PC-9 (cell line): Measurements from ENCODE around the gene PDZD7. TPM values are rescaled to one million over a fixed set of nuclear protein-coding genes. Genes with fewer than 3 reads are reported as not detected.
"Not testable (repeated sequence)": the region's sequence is repeated elsewhere in the genome, so short reads cannot be mapped to it uniquely, and the experiment has no call there.

ENCODE experiments used
- BruUV-seq: library from RNA; stranded (reverse); fragments of 400-500 nt; replicated peaks from 2 replicates; lab custom pipeline; 2021; lab: Mats Ljungman, UMichigan
- CTCF ChIA-PET: fragments of 300-600 bp; sonication (Branson Sonifier 250); formaldehyde crosslinking; loops from one replicate; lab custom pipeline; 2022; ENCODE audit warnings: antibody characterized with exemption; lab: Charles Lee
- POLR2A ChIA-PET: fragments of 300-600 bp; sonication (Branson Sonifier 250); formaldehyde crosslinking; loops from one replicate; lab custom pipeline; 2022; ENCODE audit warnings: antibody characterized with exemption; ENCODE audit not compliant: unreplicated experiment; lab: Charles Lee
- DNase-seq, 2 experiments: peaks; one replicate each; pipeline versions ENCODE4 v3.0.0 to v3.0.0-alpha.2; 2015 to 2022; ENCODE audit warnings: mixed read lengths in 1 of 2
- H2AFZ ChIP-seq: fragments of 200-600 bp; sonication (generic); 2 replicates; pipeline ENCODE4 v1.8.1; 2017; ENCODE audit warnings: antibody characterized with exemption
- H3F3A ChIP-seq: fragments of 200-600 bp; sonication (generic); 2 replicates; pipeline ENCODE4 v1.8.1; 2017; ENCODE audit warnings: antibody characterized with exemption, mild to moderate bottlenecking, low read depth; ENCODE audit not compliant: insufficient read depth
- H3K27ac ChIP-seq: fragments of 200-600 bp; sonication (generic); 2 replicates; pipeline ENCODE4 v1.6.1; 2016; ENCODE audit warnings: mixed run types
- H3K27me3 ChIP-seq: fragments of 200-600 bp; sonication (generic); 2 replicates; pipeline ENCODE4 v1.6.1; 2016; ENCODE audit warnings: low read depth, mixed run types; ENCODE audit not compliant: insufficient read depth
- H3K36me3 ChIP-seq: fragments of 200-600 bp; sonication (generic); 2 replicates; pipeline ENCODE4 v1.6.1; 2016; ENCODE audit warnings: low read depth, mixed run types
- H3K4me1 ChIP-seq: fragments of 200-600 bp; sonication (generic); replicated peaks from 2 replicates; pipeline ENCODE4 v1.6.1; 2016; ENCODE audit warnings: mixed run types; ENCODE audit not compliant: insufficient read depth
- H3K4me2 ChIP-seq: fragments of 200-600 bp; sonication (generic); 2 replicates; pipeline ENCODE4 v1.6.1; 2017; ENCODE audit warnings: mixed run types
- H3K4me3 ChIP-seq: fragments of 200-600 bp; sonication (generic); 2 replicates; pipeline ENCODE4 v1.6.1; 2016; ENCODE audit warnings: mixed run types
- H3K79me2 ChIP-seq: fragments of 200-600 bp; sonication (generic); 2 replicates; pipeline ENCODE4 v1.6.1; 2017; ENCODE audit warnings: low read depth, mixed run types
- H3K9me2 ChIP-seq: fragments of 200-600 bp; sonication (generic); 2 replicates; pipeline ENCODE4 v1.8.1; 2017; ENCODE audit warnings: mild to moderate bottlenecking; ENCODE audit not compliant: insufficient read depth
- H3K9me3 ChIP-seq: fragments of 200-600 bp; sonication (generic); 2 replicates; pipeline ENCODE4 v1.8.1; 2016; ENCODE audit warnings: low read depth; ENCODE audit not compliant: insufficient read depth
- H4K20me1 ChIP-seq: fragments of 200-600 bp; sonication (generic); 2 replicates; pipeline ENCODE4 v1.8.1; 2017; ENCODE audit not compliant: insufficient read depth
- CTCF ChIP-seq: fragments of 200-600 bp; sonication (generic); conservative IDR thresholded peaks from 2 replicates; pipeline ENCODE4 v1.6.1; 2017; ENCODE audit warnings: mixed run types, antibody characterized with exemption, mild to moderate bottlenecking, moderate library complexity
- EZH2 ChIP-seq: fragments of 200-600 bp; sonication (generic); IDR thresholded peaks from 2 replicates; pipeline ENCODE4 v1.8.0; 2017; ENCODE audit warnings: antibody characterized with exemption, low read depth
- intact Hi-C: fragments of 100-400 bp; cut with micrococcal nuclease; formaldehyde crosslinking; loops from one replicate; pipeline ENCODE4 v1.10.0; 2022; ENCODE audit not compliant: unreplicated experiment
- total RNA-seq: library from RNA; stranded (reverse); gene quantifications from 2 replicates; pipeline ENCODE4 v1.2.3, GENCODE V29; 2021

The PDZD7 gene
- total RNA-seq, 1 experiment from 2014 or later: 2.8 TPM

DNA sequence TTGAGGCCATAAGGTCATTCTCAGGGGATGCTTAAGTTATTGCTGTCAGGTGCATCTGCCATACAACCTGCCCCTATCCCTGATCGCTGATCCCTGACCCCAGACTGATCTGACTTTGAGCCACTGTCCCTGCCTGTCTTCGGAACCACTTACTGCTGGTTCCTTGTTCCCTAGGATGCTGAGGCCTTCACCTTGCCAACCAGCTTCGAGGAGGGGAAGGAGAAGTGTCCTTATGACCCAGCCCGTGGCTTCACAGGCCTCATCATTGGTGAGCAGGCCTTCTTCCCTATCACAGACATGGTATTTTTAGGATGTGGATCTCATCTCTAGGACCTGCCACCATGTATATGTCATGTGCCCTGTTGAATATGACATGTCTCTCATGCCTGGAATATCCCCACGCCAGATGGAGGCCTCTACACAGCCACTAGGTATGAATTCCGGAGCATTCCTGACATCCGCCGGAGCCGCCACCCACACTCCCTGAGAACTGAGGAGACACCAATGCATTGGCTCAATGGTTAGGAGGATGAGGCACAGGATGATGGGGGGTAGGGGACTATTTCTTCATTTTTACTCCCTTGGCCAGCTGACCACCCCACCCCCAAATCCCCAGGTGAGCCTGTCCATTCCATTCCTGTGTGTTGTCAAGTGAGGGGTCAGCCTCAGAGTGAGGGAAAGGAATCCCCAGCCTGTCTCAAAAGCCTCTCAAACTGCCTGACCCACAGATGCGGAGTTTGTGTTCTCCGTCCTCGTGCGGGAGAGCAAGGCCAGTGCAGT lies 52.6 kb downstream of the PDZD7 start:
- ChIA-PET POLR2A (no interaction called here), CTCF (no interaction called here)
- Histone ChIP-seq H3K27ac (no peak overlapping the region), H3K9me3 (no peaks in the 10 kb centered on the region), H3K79me2 (no peaks in the 10 kb centered on the region), H2AFZ (no peak overlapping the region), H3K36me3 (no peaks in the 10 kb centered on the region), H4K20me1 (no peaks in the 10 kb centered on the region), H3K27me3 (no peaks in the 10 kb centered on the region), H3K4me1 (peaks cover 9% of the 10 kb centered on the region), H3K9me2 (no peaks in the 10 kb centered on the region), H3K4me2 (no peak overlapping the region), H3K4me3 (no peak overlapping the region), H3F3A (no peaks in the 10 kb centered on the region)
- no TSS peak for BruUV-seq
- intact Hi-C loops: no loop called here
- no peak for DNase-seq
- no peak for TF ChIP-seq CTCF
- no peak for TF ChIP-seq EZH2

- H3F3A ChIP-seq: no peaks in the 10 kb centered on the region
- TF ChIP-seq CTCF (no peak), EZH2 (no peak)
- CTCF ChIA-PET: no interaction called here
- H3K36me3 ChIP-seq: no peaks in the 10 kb centered on the region
- no peaks in the 10 kb centered on the region for H3K27me3 ChIP-seq
- H3K79me2 ChIP-seq: no peaks in the 10 kb centered on the region
- H3K9me3 ChIP-seq: no peaks in the 10 kb centered on the region
- H3K4me2 ChIP-seq: no peak overlapping the region
- BruUV-seq: no TSS peak
- H3K9me2 ChIP-seq: no peaks in the 10 kb centered on the region
- H3K4me3 ChIP-seq: no peak overlapping the region
- H2AFZ ChIP-seq: no peak overlapping the region
- no peak for DNase-seq
- POLR2A ChIA-PET: no interaction called here
- peaks cover 9% of the 10 kb centered on the region for H3K4me1 ChIP-seq
- no peak overlapping the region for H3K27ac ChIP-seq
- intact Hi-C loops: no loop called here
- no peaks in the 10 kb centered on the region for H4K20me1 ChIP-seq
Observed at GRCh38 chr10:100977436-100977835, 53.5 kb downstream of the PDZD7 start.

DNA sequence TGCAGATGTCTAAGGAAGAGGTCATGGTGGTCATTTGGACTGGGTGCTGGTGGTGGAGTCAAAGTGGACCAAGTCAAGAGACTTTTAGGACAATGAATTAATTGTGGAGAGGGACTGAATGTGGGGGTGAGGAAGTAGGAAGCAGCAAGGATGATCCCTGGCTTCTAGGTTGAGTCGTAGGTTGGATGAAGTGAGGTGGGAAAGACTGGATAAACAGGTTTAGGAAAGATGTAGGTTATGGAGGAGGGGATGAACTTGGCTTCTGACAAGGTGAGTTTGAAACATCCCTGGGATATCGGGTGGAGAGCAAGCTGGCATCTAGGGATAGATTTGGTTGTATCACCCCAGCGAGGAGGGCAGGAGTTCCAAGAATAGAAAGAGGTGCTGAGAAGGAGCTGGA lies 54.0 kb downstream of the PDZD7 start:
- H4K20me1 ChIP-seq: no peaks in the 10 kb centered on the region
- BruUV-seq: no TSS peak
- ChIA-PET POLR2A (no interaction called here), CTCF (no interaction called here)
- H3K27ac ChIP-seq: no peak overlapping the region
- peak overlapping the region; percentile 7; the same call in 1 of the 2 replicates for H3K4me2 ChIP-seq
- no peaks in the 10 kb centered on the region for H3K27me3 ChIP-seq
- H2AFZ ChIP-seq: no peak overlapping the region
- no peaks in the 10 kb centered on the region for H3K9me3 ChIP-seq
- H3F3A ChIP-seq: no peaks in the 10 kb centered on the region
- no peaks in the 10 kb centered on the region for H3K79me2 ChIP-seq
- H3K4me3 ChIP-seq: no peak overlapping the region
- DNase-seq: no peak
- H3K36me3 ChIP-seq: no peaks in the 10 kb centered on the region
- peaks cover 9% of the 10 kb centered on the region for H3K4me1 ChIP-seq
- H3K9me2 ChIP-seq: no peaks in the 10 kb centered on the region
- TF ChIP-seq EZH2: no peak
- no peak for TF ChIP-seq CTCF
- intact Hi-C loops: no loop called here

GRCh38 chr10:100975397-100975796 lies 55.5 kb downstream of the PDZD7 start:
- H4K20me1 ChIP-seq, CTCF ChIA-PET, H3K4me1 ChIP-seq, BruUV-seq, H3K27ac ChIP-seq, POLR2A ChIA-PET, H2AFZ ChIP-seq, H3K4me3 ChIP-seq, intact Hi-C loops, H3K27me3 ChIP-seq, H3F3A ChIP-seq, H3K9me3 ChIP-seq, H3K9me2 ChIP-seq, H3K4me2 ChIP-seq, H3K79me2 ChIP-seq, DNase-seq, H3K36me3 ChIP-seq: not testable (repeated sequence)
